HL-60 (cell line): Measurements from ENCODE around the gene PYURF.

Source experiments
- CTCF ChIP-seq: IDR thresholded peaks from one replicate; pipeline ENCODE4 v1.5.1; 2011; ENCODE audit warnings: low read length, control low read depth, inconsistent platforms; ENCODE audit not compliant: insufficient read depth
- GABPA ChIP-seq: IDR thresholded peaks from 2 replicates; pipeline ENCODE4 v1.6.1; 2012; ENCODE audit warnings: low read depth
- POLR2AphosphoS5 ChIP-seq: IDR thresholded peaks from 2 replicates; pipeline ENCODE4 v1.6.1; 2012; ENCODE audit warnings: low read depth
- SPI1 ChIP-seq: IDR thresholded peaks from 2 replicates; pipeline ENCODE4 v1.6.1; 2012; ENCODE audit warnings: low read depth, mild to moderate bottlenecking, borderline replicate concordance
- TF ChIP-seq, protein P1 (sequence below): IDR thresholded peaks from 2 replicates; pipeline ENCODE4 v1.6.1; 2012; ENCODE audit warnings: low read depth; ENCODE audit not compliant: insufficient replicate concordance

DNA sequence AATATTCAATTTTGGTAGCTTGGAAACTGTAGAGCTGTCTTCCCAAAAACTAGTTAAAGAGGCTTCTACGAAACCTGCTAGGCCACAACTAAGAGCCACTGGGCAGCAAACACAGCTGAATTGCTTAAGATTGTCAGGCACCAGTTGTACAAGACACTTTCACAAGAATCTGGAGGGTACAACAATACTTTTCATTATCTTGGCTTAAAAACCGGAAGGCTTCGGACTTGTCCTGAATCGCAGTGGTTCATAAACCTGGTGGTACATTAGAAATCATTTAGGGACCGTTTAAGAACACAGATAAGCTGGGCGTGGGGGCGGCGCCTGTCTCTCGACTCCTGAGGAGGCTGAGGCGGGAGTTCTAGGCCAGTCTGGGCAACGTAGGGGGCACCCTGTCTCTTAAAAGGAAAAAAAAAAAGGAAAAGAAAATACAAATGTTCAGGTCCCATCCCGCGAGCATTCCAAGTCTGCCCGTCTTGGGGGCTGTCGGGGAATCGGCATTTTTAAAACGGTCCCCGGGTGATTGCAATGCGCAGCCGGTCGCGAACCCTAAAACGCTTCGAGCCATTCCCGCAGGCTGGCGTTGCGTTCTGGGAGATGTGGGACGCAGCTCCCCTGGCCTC is 763 bp downstream of the PYURF start:
- TF ChIP-seq CTCF (no peak), GABPA (no peak), SPI1 (no peak), POLR2AphosphoS5 (no peak)
- TF ChIP-seq, protein P1, sequence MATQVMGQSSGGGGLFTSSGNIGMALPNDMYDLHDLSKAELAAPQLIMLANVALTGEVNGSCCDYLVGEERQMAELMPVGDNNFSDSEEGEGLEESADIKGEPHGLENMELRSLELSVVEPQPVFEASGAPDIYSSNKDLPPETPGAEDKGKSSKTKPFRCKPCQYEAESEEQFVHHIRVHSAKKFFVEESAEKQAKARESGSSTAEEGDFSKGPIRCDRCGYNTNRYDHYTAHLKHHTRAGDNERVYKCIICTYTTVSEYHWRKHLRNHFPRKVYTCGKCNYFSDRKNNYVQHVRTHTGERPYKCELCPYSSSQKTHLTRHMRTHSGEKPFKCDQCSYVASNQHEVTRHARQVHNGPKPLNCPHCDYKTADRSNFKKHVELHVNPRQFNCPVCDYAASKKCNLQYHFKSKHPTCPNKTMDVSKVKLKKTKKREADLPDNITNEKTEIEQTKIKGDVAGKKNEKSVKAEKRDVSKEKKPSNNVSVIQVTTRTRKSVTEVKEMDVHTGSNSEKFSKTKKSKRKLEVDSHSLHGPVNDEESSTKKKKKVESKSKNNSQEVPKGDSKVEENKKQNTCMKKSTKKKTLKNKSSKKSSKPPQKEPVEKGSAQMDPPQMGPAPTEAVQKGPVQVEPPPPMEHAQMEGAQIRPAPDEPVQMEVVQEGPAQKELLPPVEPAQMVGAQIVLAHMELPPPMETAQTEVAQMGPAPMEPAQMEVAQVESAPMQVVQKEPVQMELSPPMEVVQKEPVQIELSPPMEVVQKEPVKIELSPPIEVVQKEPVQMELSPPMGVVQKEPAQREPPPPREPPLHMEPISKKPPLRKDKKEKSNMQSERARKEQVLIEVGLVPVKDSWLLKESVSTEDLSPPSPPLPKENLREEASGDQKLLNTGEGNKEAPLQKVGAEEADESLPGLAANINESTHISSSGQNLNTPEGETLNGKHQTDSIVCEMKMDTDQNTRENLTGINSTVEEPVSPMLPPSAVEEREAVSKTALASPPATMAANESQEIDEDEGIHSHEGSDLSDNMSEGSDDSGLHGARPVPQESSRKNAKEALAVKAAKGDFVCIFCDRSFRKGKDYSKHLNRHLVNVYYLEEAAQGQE, result no peak
